ENCODE results near the gene MYLK. TPM values are rescaled to one million over a fixed set of nuclear protein-coding genes. Genes with fewer than 3 reads are reported as not detected.

Gene MYLK
- total RNA-seq, 2 experiments from 2014 or later, result 0.11 TPM; not detected in 1

- no peak for ATAC-seq (ENCODE audit: low read depth)
- peaks cover 5% of the 10 kb centered on the region for H3K27me3 Mint-ChIP-seq
- H3K4me1 Mint-ChIP-seq, result peaks cover under 1% of the 10 kb centered on the region
- H3K9me3 Mint-ChIP-seq, result no peaks in the 10 kb centered on the region
- no peak overlapping the region for H3K4me3 Mint-ChIP-seq
- POLR2A ChIA-PET, result no interaction called here
- no peak for DNase-seq
- H3K27ac Mint-ChIP-seq, result no peak overlapping the region
- H3K36me3 Mint-ChIP-seq, result no peaks in the 10 kb centered on the region
Observed at GRCh38 chr3:123700791-123701722, 183.1 kb downstream of the MYLK start.

- DNase-seq, result no peak
- no peak for ATAC-seq (ENCODE audit: low read depth)
- H3K4me3 Mint-ChIP-seq, result no peak overlapping the region
- H3K27me3 Mint-ChIP-seq, result peaks cover 5% of the 10 kb centered on the region
- no peaks in the 10 kb centered on the region for H3K36me3 Mint-ChIP-seq
- POLR2A ChIA-PET, result no interaction called here
- H3K4me1 Mint-ChIP-seq, result peaks cover 3% of the 10 kb centered on the region
- H3K27ac Mint-ChIP-seq, result no peak overlapping the region
- no peaks in the 10 kb centered on the region for H3K9me3 Mint-ChIP-seq
Observed at GRCh38 chr3:123698813-123699212, 185.3 kb downstream of the MYLK start.

GRCh38 chr3:123696808-123697207 is 187.3 kb downstream of the MYLK start:
- POLR2A ChIA-PET, result no interaction called here
- ATAC-seq (ENCODE audit: low read depth) (no peak), DNase-seq (no peak)
- Mint-ChIP-seq H3K27me3 (peaks cover 5% of the 10 kb centered on the region), H3K4me3 (no peak overlapping the region), H3K4me1 (peaks cover 3% of the 10 kb centered on the region), H3K36me3 (no peaks in the 10 kb centered on the region), H3K27ac (no peak overlapping the region), H3K9me3 (no peaks in the 10 kb centered on the region)

- Mint-ChIP-seq H3K4me3 (no peak overlapping the region), H3K9me3 (no peaks in the 10 kb centered on the region), H3K27me3 (peaks cover 5% of the 10 kb centered on the region), H3K36me3 (no peaks in the 10 kb centered on the region), H3K27ac (no peak overlapping the region), H3K4me1 (peaks cover 3% of the 10 kb centered on the region)
- ATAC-seq (ENCODE audit: low read depth) (no peak), DNase-seq (no peak)
- POLR2A ChIA-PET, result no interaction called here
Observed at GRCh38 chr3:123695731-123696640, 188.1 kb downstream of the MYLK start.

GRCh38 chr3:123695152-123695551 is 189.0 kb downstream of the MYLK start:
- Mint-ChIP-seq H3K4me3 (no peak overlapping the region), H3K27ac (no peak overlapping the region), H3K27me3 (no peaks in the 10 kb centered on the region), H3K36me3 (no peaks in the 10 kb centered on the region), H3K4me1 (peaks cover 3% of the 10 kb centered on the region), H3K9me3 (no peaks in the 10 kb centered on the region)
- no peak for DNase-seq
- ATAC-seq (ENCODE audit: low read depth), result no peak
- POLR2A ChIA-PET, result no interaction called here

- Mint-ChIP-seq H3K4me1 (peaks cover 3% of the 10 kb centered on the region), H3K27ac (no peak overlapping the region), H3K4me3 (no peak overlapping the region), H3K9me3 (no peaks in the 10 kb centered on the region), H3K36me3 (no peaks in the 10 kb centered on the region), H3K27me3 (no peaks in the 10 kb centered on the region)
- DNase-seq, result no peak
- no peak for ATAC-seq (ENCODE audit: low read depth)
- POLR2A ChIA-PET, result no interaction called here
Observed at GRCh38 chr3:123694366-123695087, 189.6 kb downstream of the MYLK start.

GRCh38 chr3:123693584-123694190 is 190.4 kb downstream of the MYLK start:
- Mint-ChIP-seq H3K27ac (no peak overlapping the region), H3K36me3 (no peaks in the 10 kb centered on the region), H3K27me3 (peaks cover 4% of the 10 kb centered on the region), H3K4me1 (peaks cover 3% of the 10 kb centered on the region), H3K4me3 (no peak overlapping the region), H3K9me3 (no peaks in the 10 kb centered on the region)
- DNase-seq (no peak), ATAC-seq (ENCODE audit: low read depth) (no peak)
- POLR2A ChIA-PET, result no interaction called here

GRCh38 chr3:123692671-123693070 is 191.5 kb downstream of the MYLK start:
- no peak overlapping the region for H3K27ac Mint-ChIP-seq
- no peaks in the 10 kb centered on the region for H3K36me3 Mint-ChIP-seq
- POLR2A ChIA-PET, result no interaction called here
- no peak for DNase-seq
- H3K27me3 Mint-ChIP-seq, result peaks cover 6% of the 10 kb centered on the region
- H3K4me3 Mint-ChIP-seq, result no peak overlapping the region
- H3K4me1 Mint-ChIP-seq, result peaks cover 7% of the 10 kb centered on the region
- no peaks in the 10 kb centered on the region for H3K9me3 Mint-ChIP-seq
- no peak for ATAC-seq (ENCODE audit: low read depth)

- Mint-ChIP-seq H3K27ac (no peak overlapping the region), H3K4me1 (peaks cover 9% of the 10 kb centered on the region), H3K36me3 (no peaks in the 10 kb centered on the region), H3K9me3 (no peaks in the 10 kb centered on the region), H3K27me3 (peaks cover 6% of the 10 kb centered on the region), H3K4me3 (no peak overlapping the region)
- POLR2A ChIA-PET, result no interaction called here
- ATAC-seq (ENCODE audit: low read depth) (no peak), DNase-seq (no peak)
Observed at GRCh38 chr3:123692041-123692440, 192.1 kb downstream of the MYLK start.

- Mint-ChIP-seq H3K27me3 (peaks cover 8% of the 10 kb centered on the region), H3K4me3 (no peak overlapping the region), H3K4me1 (peaks cover 6% of the 10 kb centered on the region), H3K9me3 (no peaks in the 10 kb centered on the region), H3K27ac (no peak overlapping the region), H3K36me3 (no peaks in the 10 kb centered on the region)
- POLR2A ChIA-PET, result no interaction called here
- no peak for DNase-seq
- no peak for ATAC-seq (ENCODE audit: low read depth)
Observed at GRCh38 chr3:123689831-123690230, 194.3 kb downstream of the MYLK start.

- H3K36me3 Mint-ChIP-seq, result no peaks in the 10 kb centered on the region
- ATAC-seq (ENCODE audit: low read depth) (no peak), DNase-seq (no peak)
- H3K27me3 Mint-ChIP-seq, result peaks cover 8% of the 10 kb centered on the region
- no peak overlapping the region for H3K27ac Mint-ChIP-seq
- H3K4me3 Mint-ChIP-seq, result no peak overlapping the region
- no peaks in the 10 kb centered on the region for H3K9me3 Mint-ChIP-seq
- POLR2A ChIA-PET, result no interaction called here
- H3K4me1 Mint-ChIP-seq, result peaks cover 6% of the 10 kb centered on the region
Observed at GRCh38 chr3:123688241-123688747, 195.8 kb downstream of the MYLK start.

GRCh38 chr3:123687286-123687685 is 196.8 kb downstream of the MYLK start:
- Mint-ChIP-seq H3K27me3 (peaks cover 8% of the 10 kb centered on the region), H3K4me3 (no peak overlapping the region), H3K4me1 (peaks cover 6% of the 10 kb centered on the region), H3K9me3 (no peaks in the 10 kb centered on the region), H3K27ac (no peak overlapping the region), H3K36me3 (no peaks in the 10 kb centered on the region)
- POLR2A ChIA-PET, result no interaction called here
- no peak for ATAC-seq (ENCODE audit: low read depth)
- DNase-seq, result no peak

- no peaks in the 10 kb centered on the region for H3K36me3 Mint-ChIP-seq
- no peak for ATAC-seq (ENCODE audit: low read depth)
- H3K9me3 Mint-ChIP-seq, result no peaks in the 10 kb centered on the region
- no peak overlapping the region for H3K27ac Mint-ChIP-seq
- DNase-seq, result no peak
- peaks cover 13% of the 10 kb centered on the region for H3K27me3 Mint-ChIP-seq
- POLR2A ChIA-PET, result no interaction called here
- H3K4me3 Mint-ChIP-seq, result no peak overlapping the region
- H3K4me1 Mint-ChIP-seq, result peaks cover 6% of the 10 kb centered on the region
Observed at GRCh38 chr3:123686251-123686650, 197.9 kb downstream of the MYLK start.

All from activated naive CD8-positive, alpha-beta T cell treated with anti-CD3 and anti-CD28 coated beads, Interleukin-2, amount 10 ng/mL, durations not matched to agents 7 days and 5 days (primary cell).